Lower leg skin (tissue), 3 donors: ENCODE data around the gene PRPF6.

ENCODE experiments used
- POLR2A ChIP-seq, 2 donors: fragments of 450-650 bp; IDR thresholded peaks; one replicate each; pipeline ENCODE4 v1.6.1; 2016 to 2017; ENCODE audit warnings: antibody characterized with exemption in 2 of 2, mild to moderate bottlenecking in 1 of 2, moderate library complexity in 1 of 2
- TF ChIP-seq, protein P1 (sequence below), 3 donors: fragments of 450-650 bp; IDR thresholded peaks; one replicate each; pipeline ENCODE4 v1.5.1; 2016; ENCODE audit warnings: antibody characterized with exemption in 3 of 3, mild to moderate bottlenecking in 3 of 3, moderate library complexity in 2 of 3

GRCh38 chr20:64055396-64055892, 74.5 kb downstream of the PRPF6 start:
- TF ChIP-seq POLR2A (IDR thresholded peaks at IDR 0.05) = no peak
- TF ChIP-seq, protein P1, sequence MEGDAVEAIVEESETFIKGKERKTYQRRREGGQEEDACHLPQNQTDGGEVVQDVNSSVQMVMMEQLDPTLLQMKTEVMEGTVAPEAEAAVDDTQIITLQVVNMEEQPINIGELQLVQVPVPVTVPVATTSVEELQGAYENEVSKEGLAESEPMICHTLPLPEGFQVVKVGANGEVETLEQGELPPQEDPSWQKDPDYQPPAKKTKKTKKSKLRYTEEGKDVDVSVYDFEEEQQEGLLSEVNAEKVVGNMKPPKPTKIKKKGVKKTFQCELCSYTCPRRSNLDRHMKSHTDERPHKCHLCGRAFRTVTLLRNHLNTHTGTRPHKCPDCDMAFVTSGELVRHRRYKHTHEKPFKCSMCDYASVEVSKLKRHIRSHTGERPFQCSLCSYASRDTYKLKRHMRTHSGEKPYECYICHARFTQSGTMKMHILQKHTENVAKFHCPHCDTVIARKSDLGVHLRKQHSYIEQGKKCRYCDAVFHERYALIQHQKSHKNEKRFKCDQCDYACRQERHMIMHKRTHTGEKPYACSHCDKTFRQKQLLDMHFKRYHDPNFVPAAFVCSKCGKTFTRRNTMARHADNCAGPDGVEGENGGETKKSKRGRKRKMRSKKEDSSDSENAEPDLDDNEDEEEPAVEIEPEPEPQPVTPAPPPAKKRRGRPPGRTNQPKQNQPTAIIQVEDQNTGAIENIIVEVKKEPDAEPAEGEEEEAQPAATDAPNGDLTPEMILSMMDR (IDR thresholded peaks at IDR 0.05) = no peak
